AG09309 (cell line): Measurements from ENCODE around the gene ZNF12.

Source experiments
- DNase-seq: peaks from one replicate; pipeline ENCODE4 v3.0.0-alpha.2; 2010; ENCODE audit warnings: low read depth
- H3K4me3 ChIP-seq: 2 replicates; pipeline ENCODE4 v1.5.1; 2011; ENCODE audit warnings: mild to moderate bottlenecking, low read depth, low read length, moderate library complexity; ENCODE audit not compliant: control insufficient read depth
- TF ChIP-seq, protein P1 (sequence below): IDR thresholded peaks from 2 replicates; pipeline ENCODE4 v1.5.1; 2011; ENCODE audit warnings: mild to moderate bottlenecking, low read depth, low read length, inconsistent platforms; ENCODE audit not compliant: insufficient read depth, control insufficient read depth; ENCODE audit errors: missing control alignments

ZNF12 gene

DNA sequence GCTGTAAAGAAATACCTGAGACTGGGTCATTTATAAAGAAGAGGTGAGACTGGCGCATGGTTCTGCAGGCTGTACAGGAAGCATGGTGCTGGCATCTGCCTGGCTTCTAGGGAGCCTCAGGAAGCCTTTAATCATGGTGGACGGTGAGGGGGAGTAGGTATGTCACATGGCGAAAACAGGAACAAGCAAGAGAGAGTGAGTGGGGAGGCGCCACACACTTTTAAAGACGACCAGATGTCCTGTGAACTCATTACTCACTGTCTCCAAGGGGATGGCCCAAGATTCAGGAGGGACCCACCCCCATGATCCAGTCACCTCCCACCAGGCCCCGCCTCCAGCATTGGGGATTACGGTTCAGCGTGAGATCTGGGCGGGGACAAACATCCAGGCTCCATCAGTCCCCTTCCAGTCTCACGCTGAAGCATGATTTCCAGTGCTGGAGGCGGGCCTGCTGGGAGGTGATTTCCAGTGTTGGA lies 66.5 kb downstream of the ZNF12 start:
- no peak overlapping the region for H3K4me3 ChIP-seq
- TF ChIP-seq, protein P1, sequence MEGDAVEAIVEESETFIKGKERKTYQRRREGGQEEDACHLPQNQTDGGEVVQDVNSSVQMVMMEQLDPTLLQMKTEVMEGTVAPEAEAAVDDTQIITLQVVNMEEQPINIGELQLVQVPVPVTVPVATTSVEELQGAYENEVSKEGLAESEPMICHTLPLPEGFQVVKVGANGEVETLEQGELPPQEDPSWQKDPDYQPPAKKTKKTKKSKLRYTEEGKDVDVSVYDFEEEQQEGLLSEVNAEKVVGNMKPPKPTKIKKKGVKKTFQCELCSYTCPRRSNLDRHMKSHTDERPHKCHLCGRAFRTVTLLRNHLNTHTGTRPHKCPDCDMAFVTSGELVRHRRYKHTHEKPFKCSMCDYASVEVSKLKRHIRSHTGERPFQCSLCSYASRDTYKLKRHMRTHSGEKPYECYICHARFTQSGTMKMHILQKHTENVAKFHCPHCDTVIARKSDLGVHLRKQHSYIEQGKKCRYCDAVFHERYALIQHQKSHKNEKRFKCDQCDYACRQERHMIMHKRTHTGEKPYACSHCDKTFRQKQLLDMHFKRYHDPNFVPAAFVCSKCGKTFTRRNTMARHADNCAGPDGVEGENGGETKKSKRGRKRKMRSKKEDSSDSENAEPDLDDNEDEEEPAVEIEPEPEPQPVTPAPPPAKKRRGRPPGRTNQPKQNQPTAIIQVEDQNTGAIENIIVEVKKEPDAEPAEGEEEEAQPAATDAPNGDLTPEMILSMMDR, result no peak
- DNase-seq, result no peak

DNA sequence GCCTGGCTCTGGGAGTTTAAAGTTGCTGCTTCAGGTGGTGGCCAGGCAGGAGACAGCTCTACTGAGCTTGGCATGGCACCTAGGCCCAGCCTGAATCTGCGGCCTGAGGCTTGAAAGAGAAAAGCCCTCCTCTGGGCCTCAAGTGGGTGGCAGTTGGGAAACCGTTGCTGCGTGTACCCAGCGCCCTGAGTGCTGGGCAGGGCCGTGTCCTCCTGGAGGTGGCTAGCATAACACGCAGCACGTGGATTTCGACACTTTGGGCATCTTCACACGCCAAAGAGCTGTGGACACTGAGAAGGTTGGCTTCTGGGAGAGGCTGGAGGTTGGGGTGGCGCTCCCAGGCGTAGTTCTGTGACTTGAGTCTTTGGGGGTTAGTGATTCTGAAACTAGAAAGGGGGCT lies 67.1 kb downstream of the ZNF12 start:
- DNase-seq, result no peak
- TF ChIP-seq, protein P1, result no peak
- no peak overlapping the region for H3K4me3 ChIP-seq

DNA sequence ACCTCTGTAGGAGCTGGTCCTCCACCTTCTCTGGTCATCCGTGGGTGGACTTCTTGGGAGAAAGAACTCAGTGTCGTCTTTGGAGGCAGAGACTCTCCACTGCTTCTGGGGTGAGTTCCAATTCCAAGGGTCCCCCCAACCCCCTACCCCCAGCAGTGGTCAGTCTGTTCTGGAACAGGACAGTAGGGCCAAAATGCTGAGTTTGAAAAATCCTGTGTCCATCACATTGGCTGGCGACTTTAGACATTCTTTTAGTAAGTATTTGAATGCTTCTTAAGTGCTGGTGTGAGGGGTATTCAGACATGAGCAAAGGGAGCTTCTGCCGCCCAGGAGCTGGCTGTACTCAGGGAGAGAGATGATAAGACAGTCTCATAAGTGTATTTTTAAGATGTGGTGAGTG lies 67.7 kb downstream of the ZNF12 start:
- TF ChIP-seq, protein P1, result no peak
- DNase-seq, result no peak
- H3K4me3 ChIP-seq, result no peak overlapping the region
